ENCODE results near the gene SAMD4A. TPM values are rescaled to one million over a fixed set of nuclear protein-coding genes. Genes with fewer than 3 reads are reported as not detected.

SAMD4A gene
- total RNA-seq, 1 donor from 2014 or later = 52.2 TPM

DNA sequence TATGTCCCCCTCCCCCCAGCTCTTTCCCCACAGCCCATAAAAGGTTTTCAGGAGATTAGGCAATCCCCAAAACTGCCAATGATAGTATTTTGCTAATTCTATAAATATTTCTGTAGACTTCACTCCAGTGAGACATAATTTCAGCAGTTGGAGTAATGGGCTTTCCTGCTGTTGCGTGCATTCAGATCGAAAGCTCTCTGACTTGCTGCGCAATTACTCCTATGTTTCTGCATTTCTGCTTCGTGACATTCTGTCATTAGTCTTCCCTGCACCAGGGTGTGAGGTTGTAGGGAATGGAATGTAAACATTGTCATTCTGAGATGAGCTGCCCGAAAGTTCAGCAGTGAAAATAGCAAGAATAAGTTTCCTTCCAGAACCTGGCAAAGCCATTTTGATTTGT is 58.2 kb downstream of the SAMD4A start:
- H3K27me3 ChIP-seq (ENCODE audit: control insufficient read depth in 3 of 3, insufficient read depth in 3 of 3, low read length in 3 of 3) = no peaks in the 10 kb centered on the region
- peaks cover 39 to 63% (median 46%) of the 10 kb centered on the region in 3 donors for H3K4me1 ChIP-seq (ENCODE audit: control insufficient read depth in 3 of 3, insufficient read depth in 3 of 3, low read length in 3 of 3)
- peak overlapping the region; percentile 12 for H3K27ac ChIP-seq (ENCODE audit: low read depth, low read length)
- H3K36me3 ChIP-seq (ENCODE audit: control insufficient read depth in 3 of 3, insufficient read depth in 3 of 3, low read length in 3 of 3) = no peaks in the 10 kb centered on the region
- H3K4me3 ChIP-seq (ENCODE audit: low read length in 3 of 3) = peak overlapping the region in 1 of 3 donors; percentile 33
- no peak overlapping the region for H3K9ac ChIP-seq (ENCODE audit: low read depth in 1 of 3, low read length in 3 of 3)
- H3K9me3 ChIP-seq (ENCODE audit: control insufficient read depth in 3 of 3, low read length in 3 of 3) = no peaks in the 10 kb centered on the region

DNA sequence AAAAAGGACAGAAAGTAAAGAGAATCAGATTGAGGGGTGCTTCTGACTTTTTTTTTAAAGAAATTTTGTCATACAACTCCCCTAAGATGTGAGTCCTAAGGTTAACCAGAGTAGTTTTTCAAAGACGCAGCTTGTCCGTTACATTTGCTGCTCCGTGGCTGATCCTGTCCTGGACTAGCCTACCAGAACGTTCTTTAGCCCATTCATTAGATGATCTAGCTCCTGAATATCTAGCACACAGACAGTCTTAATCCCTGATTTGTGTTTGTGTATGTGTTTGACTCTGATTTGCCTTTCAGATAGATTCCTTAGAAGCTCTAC is 60.3 kb downstream of the SAMD4A start:
- H3K4me1 ChIP-seq (ENCODE audit: control insufficient read depth in 3 of 3, insufficient read depth in 3 of 3, low read length in 3 of 3) = peaks cover 42 to 67% (median 43%) of the 10 kb centered on the region in 3 donors

DNA sequence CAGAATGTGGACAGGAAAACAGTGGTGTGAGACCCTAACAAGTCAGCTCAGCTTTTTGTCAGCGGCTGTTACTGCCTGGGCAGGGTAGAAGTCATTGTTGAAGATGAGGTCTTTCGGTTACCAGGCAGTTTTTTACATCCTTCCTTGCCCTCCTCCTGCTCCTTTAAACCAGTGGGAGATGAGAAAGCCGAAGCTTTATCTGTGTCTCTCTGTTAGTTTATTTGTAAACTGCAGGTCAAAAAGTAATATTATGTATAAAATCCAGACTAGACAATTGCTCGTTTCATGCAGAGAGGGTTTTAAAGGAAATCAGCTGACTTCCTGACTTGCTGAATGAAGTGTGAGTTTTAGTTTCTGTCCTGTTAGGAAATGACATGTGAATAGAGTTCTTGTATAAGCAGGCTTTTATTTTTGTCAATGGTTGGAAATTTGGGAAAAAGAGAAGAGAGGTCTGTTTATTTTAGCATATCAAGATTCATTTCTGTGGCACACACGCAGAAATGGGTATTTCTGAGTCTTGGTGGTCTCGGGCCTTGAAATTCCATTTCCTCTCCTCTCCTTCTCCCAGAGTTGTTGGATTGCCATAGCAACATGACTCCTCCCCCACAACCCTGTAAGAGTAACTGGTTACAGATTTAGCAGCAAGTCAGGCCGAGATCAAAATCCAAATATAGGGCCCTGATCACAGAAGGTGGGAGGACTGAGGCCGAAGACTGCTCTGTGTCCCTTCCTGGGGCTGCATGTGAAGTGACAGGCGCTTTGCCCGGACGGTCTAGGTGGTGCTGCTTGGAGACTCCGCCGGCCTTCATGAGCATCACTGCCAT is 60.8 kb downstream of the SAMD4A start:
- Histone ChIP-seq H3K4me1 (ENCODE audit: control insufficient read depth in 3 of 3, insufficient read depth in 3 of 3, low read length in 3 of 3) (peaks cover 42 to 63% (median 42%) of the 10 kb centered on the region in 3 donors), H3K9ac (ENCODE audit: low read depth in 1 of 3, low read length in 3 of 3) (peak overlapping the region; percentile 54 to 65 (median 59)), H3K27me3 (ENCODE audit: control insufficient read depth in 3 of 3, insufficient read depth in 3 of 3, low read length in 3 of 3) (no peaks in the 10 kb centered on the region), H3K9me3 (ENCODE audit: control insufficient read depth in 3 of 3, low read length in 3 of 3) (no peaks in the 10 kb centered on the region), H3K27ac (ENCODE audit: low read depth, low read length) (peak overlapping the region; percentile 88), H3K4me3 (ENCODE audit: low read length in 3 of 3) (peak overlapping the region; percentile 23 to 54 (median 53)), H3K36me3 (ENCODE audit: control insufficient read depth in 3 of 3, insufficient read depth in 3 of 3, low read length in 3 of 3) (no peaks in the 10 kb centered on the region)

More for the DNA sequence above, 60.3 kb downstream of the SAMD4A start:
- H3K9ac ChIP-seq (ENCODE audit: low read depth in 1 of 3, low read length in 3 of 3) = peak overlapping the region; percentile 54 to 65 (median 59)
- H3K27ac ChIP-seq (ENCODE audit: low read depth, low read length) = peak overlapping the region; percentile 88
- no peaks in the 10 kb centered on the region for H3K9me3 ChIP-seq (ENCODE audit: control insufficient read depth in 3 of 3, low read length in 3 of 3)
- H3K4me3 ChIP-seq (ENCODE audit: low read length in 3 of 3) = peak overlapping the region in 1 of 3 donors; percentile 54
- H3K36me3 ChIP-seq (ENCODE audit: control insufficient read depth in 3 of 3, insufficient read depth in 3 of 3, low read length in 3 of 3) = no peaks in the 10 kb centered on the region
- no peaks in the 10 kb centered on the region for H3K27me3 ChIP-seq (ENCODE audit: control insufficient read depth in 3 of 3, insufficient read depth in 3 of 3, low read length in 3 of 3)

DNA sequence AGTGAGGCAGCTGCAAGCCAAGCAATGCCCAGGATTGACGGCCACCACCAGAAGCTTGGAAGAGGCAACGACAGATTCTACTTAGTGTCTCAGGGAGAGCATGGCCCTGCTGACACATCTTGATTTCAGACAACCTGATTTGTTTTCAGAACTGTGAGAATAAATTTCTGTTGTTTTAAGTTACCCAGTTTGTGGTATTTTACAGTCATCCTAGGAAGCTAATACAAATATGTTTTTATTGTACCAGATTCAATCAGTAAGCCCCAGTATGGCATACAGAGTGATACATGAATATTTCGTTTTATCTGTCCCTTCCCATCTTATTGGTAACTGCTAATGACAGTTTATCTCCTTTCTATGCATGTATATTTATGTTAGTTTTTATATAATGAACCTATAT is 62.3 kb downstream of the SAMD4A start:
- H3K4me1 ChIP-seq (ENCODE audit: control insufficient read depth in 3 of 3, insufficient read depth in 3 of 3, low read length in 3 of 3) = peaks cover 43 to 65% (median 49%) of the 10 kb centered on the region in 3 donors
- H3K27me3 ChIP-seq (ENCODE audit: control insufficient read depth in 3 of 3, insufficient read depth in 3 of 3, low read length in 3 of 3) = no peaks in the 10 kb centered on the region
- H3K4me3 ChIP-seq (ENCODE audit: low read length in 3 of 3) = no peak overlapping the region
- peak overlapping the region; percentile 88 for H3K27ac ChIP-seq (ENCODE audit: low read depth, low read length)
- no peaks in the 10 kb centered on the region for H3K36me3 ChIP-seq (ENCODE audit: control insufficient read depth in 3 of 3, insufficient read depth in 3 of 3, low read length in 3 of 3)
- H3K9ac ChIP-seq (ENCODE audit: low read depth in 1 of 3, low read length in 3 of 3) = peak overlapping the region in 1 of 3 donors; percentile 54
- H3K9me3 ChIP-seq (ENCODE audit: control insufficient read depth in 3 of 3, low read length in 3 of 3) = no peaks in the 10 kb centered on the region

- H3K9ac ChIP-seq (ENCODE audit: low read depth in 1 of 3, low read length in 3 of 3) = no peak overlapping the region
- no peak overlapping the region for H3K27ac ChIP-seq (ENCODE audit: low read depth, low read length)
- no peaks in the 10 kb centered on the region for H3K36me3 ChIP-seq (ENCODE audit: control insufficient read depth in 3 of 3, insufficient read depth in 3 of 3, low read length in 3 of 3)
- no peaks in the 10 kb centered on the region for H3K9me3 ChIP-seq (ENCODE audit: control insufficient read depth in 3 of 3, low read length in 3 of 3)
- H3K27me3 ChIP-seq (ENCODE audit: control insufficient read depth in 3 of 3, insufficient read depth in 3 of 3, low read length in 3 of 3) = no peaks in the 10 kb centered on the region
- no peak overlapping the region for H3K4me3 ChIP-seq (ENCODE audit: low read length in 3 of 3)
- peaks cover 43 to 59% (median 49%) of the 10 kb centered on the region in 3 donors for H3K4me1 ChIP-seq (ENCODE audit: control insufficient read depth in 3 of 3, insufficient read depth in 3 of 3, low read length in 3 of 3)
These were observed 62.9 kb downstream of the SAMD4A start for GRCh38 chr14:54629635-54630360.

DNA sequence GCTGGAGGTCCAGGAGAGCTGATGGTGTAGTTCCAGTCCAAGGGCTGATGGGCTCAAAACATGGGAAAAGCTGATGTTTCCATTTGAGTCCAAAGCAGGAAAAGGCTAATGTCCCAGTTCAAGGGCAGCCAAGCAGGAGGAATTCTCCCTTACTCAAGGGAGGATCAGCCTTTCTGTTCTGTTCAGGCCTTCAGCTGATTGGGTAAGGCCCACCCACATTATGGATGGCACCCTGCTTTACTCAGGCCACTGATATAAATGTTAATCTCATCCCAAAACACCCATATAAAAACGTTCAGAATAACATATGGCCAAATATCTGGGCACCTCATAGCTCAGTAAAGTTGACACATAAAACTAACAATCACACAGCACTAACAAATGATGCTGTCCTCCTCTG is 64.1 kb downstream of the SAMD4A start:
- Histone ChIP-seq H3K9me3 (ENCODE audit: control insufficient read depth in 3 of 3, low read length in 3 of 3) (no peaks in the 10 kb centered on the region), H3K4me3 (ENCODE audit: low read length in 3 of 3) (no peak overlapping the region), H3K27ac (ENCODE audit: low read depth, low read length) (no peak overlapping the region), H3K9ac (ENCODE audit: low read depth in 1 of 3, low read length in 3 of 3) (no peak overlapping the region), H3K27me3 (ENCODE audit: control insufficient read depth in 3 of 3, insufficient read depth in 3 of 3, low read length in 3 of 3) (no peaks in the 10 kb centered on the region), H3K36me3 (ENCODE audit: control insufficient read depth in 3 of 3, insufficient read depth in 3 of 3, low read length in 3 of 3) (no peaks in the 10 kb centered on the region), H3K4me1 (ENCODE audit: control insufficient read depth in 3 of 3, insufficient read depth in 3 of 3, low read length in 3 of 3) (peaks cover 36 to 49% (median 40%) of the 10 kb centered on the region in 3 donors)

- Histone ChIP-seq H3K9me3 (ENCODE audit: control insufficient read depth in 3 of 3, low read length in 3 of 3) (no peaks in the 10 kb centered on the region), H3K27me3 (ENCODE audit: control insufficient read depth in 3 of 3, insufficient read depth in 3 of 3, low read length in 3 of 3) (no peaks in the 10 kb centered on the region), H3K36me3 (ENCODE audit: control insufficient read depth in 3 of 3, insufficient read depth in 3 of 3, low read length in 3 of 3) (no peaks in the 10 kb centered on the region), H3K9ac (ENCODE audit: low read depth in 1 of 3, low read length in 3 of 3) (no peak overlapping the region), H3K4me1 (ENCODE audit: control insufficient read depth in 3 of 3, insufficient read depth in 3 of 3, low read length in 3 of 3) (peaks cover 28 to 40% (median 33%) of the 10 kb centered on the region in 3 donors), H3K4me3 (ENCODE audit: low read length in 3 of 3) (no peak overlapping the region), H3K27ac (ENCODE audit: low read depth, low read length) (no peak overlapping the region)
These were observed 65.5 kb downstream of the SAMD4A start for GRCh38 chr14:54632452-54632851.

DNA sequence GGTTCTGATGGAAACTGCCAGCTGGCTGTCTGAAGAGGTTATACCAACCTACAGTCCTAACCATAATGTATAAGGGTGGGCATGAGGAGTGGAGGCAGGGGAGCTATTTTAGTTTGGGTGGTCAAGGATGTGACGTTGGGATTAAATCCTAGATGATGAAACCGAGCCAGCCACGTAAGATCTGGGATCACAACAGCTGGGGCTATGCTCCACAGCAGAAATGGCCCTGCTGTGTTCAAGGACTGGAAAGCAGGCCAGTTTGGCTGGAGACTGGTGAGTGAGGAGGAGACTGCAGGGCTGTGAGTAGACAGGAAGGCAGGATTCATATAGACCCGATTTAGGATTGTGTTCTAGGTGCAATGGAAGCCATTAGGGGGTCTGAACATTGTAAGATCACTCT is 66.1 kb downstream of the SAMD4A start:
- Histone ChIP-seq H3K9me3 (ENCODE audit: control insufficient read depth in 3 of 3, low read length in 3 of 3) (no peaks in the 10 kb centered on the region), H3K36me3 (ENCODE audit: control insufficient read depth in 3 of 3, insufficient read depth in 3 of 3, low read length in 3 of 3) (no peaks in the 10 kb centered on the region), H3K27ac (ENCODE audit: low read depth, low read length) (no peak overlapping the region), H3K9ac (ENCODE audit: low read depth in 1 of 3, low read length in 3 of 3) (no peak overlapping the region), H3K4me3 (ENCODE audit: low read length in 3 of 3) (no peak overlapping the region), H3K4me1 (ENCODE audit: control insufficient read depth in 3 of 3, insufficient read depth in 3 of 3, low read length in 3 of 3) (peaks cover 24 to 40% (median 31%) of the 10 kb centered on the region in 3 donors), H3K27me3 (ENCODE audit: control insufficient read depth in 3 of 3, insufficient read depth in 3 of 3, low read length in 3 of 3) (no peaks in the 10 kb centered on the region)

- Histone ChIP-seq H3K27me3 (ENCODE audit: control insufficient read depth in 3 of 3, insufficient read depth in 3 of 3, low read length in 3 of 3) (no peaks in the 10 kb centered on the region), H3K27ac (ENCODE audit: low read depth, low read length) (no peak overlapping the region), H3K4me1 (ENCODE audit: control insufficient read depth in 3 of 3, insufficient read depth in 3 of 3, low read length in 3 of 3) (peaks cover 15 to 32% (median 18%) of the 10 kb centered on the region in 3 donors), H3K4me3 (ENCODE audit: low read length in 3 of 3) (no peak overlapping the region), H3K9ac (ENCODE audit: low read depth in 1 of 3, low read length in 3 of 3) (no peak overlapping the region), H3K9me3 (ENCODE audit: control insufficient read depth in 3 of 3, low read length in 3 of 3) (no peaks in the 10 kb centered on the region), H3K36me3 (ENCODE audit: control insufficient read depth in 3 of 3, insufficient read depth in 3 of 3, low read length in 3 of 3) (no peaks in the 10 kb centered on the region)
These were observed 70.6 kb downstream of the SAMD4A start for GRCh38 chr14:54637270-54638134.
